KMS-11 (cell line): ENCODE results near the gene GALNT11.
"Not testable (repeated sequence)": the region's sequence is repeated elsewhere in the genome, so short reads cannot be mapped to it uniquely, and the experiment has no call there.

Source experiments
- H2AFZ ChIP-seq: fragments of 200-600 bp; sonication (generic); 2 replicates; pipeline ENCODE4 v1.6.1; 2016; ENCODE audit warnings: antibody characterized with exemption, mixed run types, low read depth
- H3K27ac ChIP-seq: fragments of 200-600 bp; sonication (generic); 2 replicates; pipeline ENCODE4 v1.6.1; 2016; ENCODE audit warnings: mild to moderate bottlenecking, mixed run types
- H3K27me3 ChIP-seq: fragments of 200-600 bp; sonication (generic); 2 replicates; pipeline ENCODE4 v1.6.1; 2017; ENCODE audit warnings: mild to moderate bottlenecking, low read depth, mixed run types, moderate library complexity; ENCODE audit not compliant: insufficient read depth
- H3K36me3 ChIP-seq: fragments of 200-600 bp; sonication (generic); 2 replicates; pipeline ENCODE4 v1.6.1; 2017; ENCODE audit warnings: mild to moderate bottlenecking, mixed run types; ENCODE audit not compliant: insufficient read depth
- H3K4me1 ChIP-seq: fragments of 200-600 bp; sonication (generic); 2 replicates; pipeline ENCODE4 v1.6.1; 2016; ENCODE audit warnings: mild to moderate bottlenecking, low read depth, mixed run types; ENCODE audit not compliant: poor library complexity, severe bottlenecking
- H3K4me2 ChIP-seq: fragments of 200-600 bp; sonication (generic); 2 replicates; pipeline ENCODE4 v1.7.0; 2016; ENCODE audit warnings: mild to moderate bottlenecking, mixed run types
- H3K4me3 ChIP-seq: fragments of 200-600 bp; sonication (generic); IDR thresholded peaks from 2 replicates; pipeline ENCODE4 v1.6.1; 2017; ENCODE audit warnings: low read depth, low read length, mixed read lengths; ENCODE audit not compliant: insufficient read depth
- H3K79me2 ChIP-seq: fragments of 200-600 bp; sonication (generic); 2 replicates; pipeline ENCODE4 v1.6.1; 2016; ENCODE audit warnings: low read depth, mixed run types; ENCODE audit not compliant: insufficient read depth
- H3K9ac ChIP-seq: fragments of 200-600 bp; sonication (generic); 2 replicates; pipeline ENCODE4 v1.6.1; 2016; ENCODE audit warnings: mild to moderate bottlenecking, mixed run types
- H4K20me1 ChIP-seq: fragments of 200-600 bp; sonication (generic); 2 replicates; pipeline ENCODE4 v1.6.1; 2016; ENCODE audit warnings: mild to moderate bottlenecking, mixed run types; ENCODE audit not compliant: insufficient read depth
- TF ChIP-seq, protein P1 (sequence below): fragments of 200-600 bp; sonication (generic); conservative IDR thresholded peaks from 2 replicates; pipeline ENCODE4 v1.6.1; 2017; ENCODE audit warnings: low read depth, mild to moderate bottlenecking, antibody characterized with exemption, low read length, moderate library complexity, mixed read lengths

Gene GALNT11

DNA sequence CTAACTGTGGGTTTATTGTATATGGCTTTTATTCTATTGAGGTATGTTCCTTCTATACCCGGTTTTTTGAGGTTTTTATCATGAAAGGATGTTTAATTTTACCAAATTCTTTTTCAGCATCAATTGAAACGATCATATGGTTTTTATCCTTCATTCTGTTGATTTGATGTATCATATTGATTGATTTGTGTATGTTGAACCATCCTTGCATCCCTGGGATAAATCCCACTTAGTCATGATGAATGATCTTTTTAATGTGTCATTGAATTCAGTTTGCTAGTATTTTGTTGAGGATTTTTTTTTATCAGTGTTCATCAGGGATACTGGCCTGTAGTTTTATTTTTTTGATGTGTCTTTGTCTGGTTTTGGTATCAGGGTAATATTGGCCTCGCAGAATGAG is 19.4 kb downstream of the GALNT11 start:
- not testable (repeated sequence) for H3K27me3 ChIP-seq, H3K4me3 ChIP-seq, H3K79me2 ChIP-seq, H4K20me1 ChIP-seq, H3K9ac ChIP-seq, H3K36me3 ChIP-seq, H3K27ac ChIP-seq, H3K4me2 ChIP-seq, H3K4me1 ChIP-seq, H2AFZ ChIP-seq

DNA sequence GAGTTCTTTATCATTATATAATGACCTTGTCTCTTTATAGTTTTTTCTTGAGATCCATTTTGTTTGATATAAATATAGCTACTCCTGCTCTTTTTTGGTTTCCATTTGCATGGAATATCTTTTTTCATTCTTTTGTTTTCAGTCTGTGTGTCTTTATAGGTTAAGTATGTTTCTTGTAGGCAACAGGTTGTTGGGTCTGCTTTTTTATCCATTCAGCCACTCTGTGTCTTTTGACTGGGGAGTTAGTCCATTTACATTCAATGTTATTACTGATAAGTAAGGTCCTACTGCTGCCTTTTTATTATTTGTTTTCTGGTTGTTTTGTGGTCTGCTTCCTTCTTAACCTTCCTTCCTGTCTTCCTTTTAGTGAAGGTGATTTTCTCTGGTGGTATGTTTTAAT is 21.1 kb downstream of the GALNT11 start:
- H3K36me3 ChIP-seq = no peaks in the 10 kb centered on the region
- no peak overlapping the region for H3K4me2 ChIP-seq
- H3K79me2 ChIP-seq = no peaks in the 10 kb centered on the region
- H4K20me1 ChIP-seq = no peaks in the 10 kb centered on the region
- H3K9ac ChIP-seq = no peak overlapping the region
- no peaks in the 10 kb centered on the region for H3K4me1 ChIP-seq
- H3K27ac ChIP-seq = no peak overlapping the region
- H3K27me3 ChIP-seq = no peaks in the 10 kb centered on the region
- TF ChIP-seq, protein P1, sequence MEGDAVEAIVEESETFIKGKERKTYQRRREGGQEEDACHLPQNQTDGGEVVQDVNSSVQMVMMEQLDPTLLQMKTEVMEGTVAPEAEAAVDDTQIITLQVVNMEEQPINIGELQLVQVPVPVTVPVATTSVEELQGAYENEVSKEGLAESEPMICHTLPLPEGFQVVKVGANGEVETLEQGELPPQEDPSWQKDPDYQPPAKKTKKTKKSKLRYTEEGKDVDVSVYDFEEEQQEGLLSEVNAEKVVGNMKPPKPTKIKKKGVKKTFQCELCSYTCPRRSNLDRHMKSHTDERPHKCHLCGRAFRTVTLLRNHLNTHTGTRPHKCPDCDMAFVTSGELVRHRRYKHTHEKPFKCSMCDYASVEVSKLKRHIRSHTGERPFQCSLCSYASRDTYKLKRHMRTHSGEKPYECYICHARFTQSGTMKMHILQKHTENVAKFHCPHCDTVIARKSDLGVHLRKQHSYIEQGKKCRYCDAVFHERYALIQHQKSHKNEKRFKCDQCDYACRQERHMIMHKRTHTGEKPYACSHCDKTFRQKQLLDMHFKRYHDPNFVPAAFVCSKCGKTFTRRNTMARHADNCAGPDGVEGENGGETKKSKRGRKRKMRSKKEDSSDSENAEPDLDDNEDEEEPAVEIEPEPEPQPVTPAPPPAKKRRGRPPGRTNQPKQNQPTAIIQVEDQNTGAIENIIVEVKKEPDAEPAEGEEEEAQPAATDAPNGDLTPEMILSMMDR = no peak
- no peak overlapping the region for H2AFZ ChIP-seq
- no peak overlapping the region for H3K4me3 ChIP-seq

DNA sequence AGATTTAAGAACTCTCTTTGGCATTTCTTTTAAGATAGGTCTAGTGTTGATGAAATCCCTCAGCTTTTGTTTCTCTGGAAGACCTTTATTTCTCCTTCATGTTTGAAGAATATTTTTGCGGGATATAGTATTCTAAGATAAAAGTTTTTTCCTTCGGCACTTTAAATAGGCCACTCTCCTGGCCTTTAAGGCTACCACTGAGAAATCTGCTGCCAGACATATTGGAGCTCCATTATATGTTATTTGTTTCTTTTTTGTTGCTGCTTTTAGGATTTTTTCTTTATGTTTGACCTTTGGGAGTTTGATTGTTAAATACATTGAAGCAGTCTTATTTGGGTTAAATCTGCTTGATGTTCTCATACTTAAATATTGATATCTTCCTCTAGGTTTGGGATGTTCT is 22.6 kb downstream of the GALNT11 start:
- Histone ChIP-seq H4K20me1 (no peaks in the 10 kb centered on the region), H3K27ac (no peak overlapping the region), H3K79me2 (no peaks in the 10 kb centered on the region), H3K4me1 (no peaks in the 10 kb centered on the region), H3K36me3 (no peaks in the 10 kb centered on the region), H3K27me3 (no peaks in the 10 kb centered on the region), H3K4me2 (no peak overlapping the region), H3K9ac (no peak overlapping the region), H2AFZ (no peak overlapping the region), H3K4me3 (no peak overlapping the region)
- TF ChIP-seq, protein P1 = no peak

DNA sequence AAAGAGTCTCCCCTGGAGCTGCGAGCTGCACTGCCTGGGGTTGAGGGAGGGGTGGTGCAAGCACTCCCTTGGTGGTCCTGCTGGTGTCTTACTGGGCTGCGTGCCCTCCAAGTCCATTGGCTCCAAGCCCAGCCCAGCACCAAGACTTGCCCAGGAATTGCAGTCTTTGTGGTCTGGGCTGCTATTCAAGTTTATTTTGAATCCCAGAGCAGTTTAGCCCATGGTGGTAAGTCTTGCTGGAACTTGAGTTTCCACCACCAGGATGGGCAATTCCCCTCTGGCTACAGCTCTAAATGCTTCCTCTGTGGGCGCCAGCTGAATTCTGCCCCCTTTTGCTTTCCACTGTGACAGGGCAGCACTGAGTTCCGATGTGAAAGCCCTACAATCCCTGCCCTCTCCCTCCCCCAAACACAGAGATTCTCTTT is 25.1 kb downstream of the GALNT11 start:
- Histone ChIP-seq H3K27ac (no peak overlapping the region), H3K9ac (no peak overlapping the region), H3K36me3 (no peaks in the 10 kb centered on the region)

DNA sequence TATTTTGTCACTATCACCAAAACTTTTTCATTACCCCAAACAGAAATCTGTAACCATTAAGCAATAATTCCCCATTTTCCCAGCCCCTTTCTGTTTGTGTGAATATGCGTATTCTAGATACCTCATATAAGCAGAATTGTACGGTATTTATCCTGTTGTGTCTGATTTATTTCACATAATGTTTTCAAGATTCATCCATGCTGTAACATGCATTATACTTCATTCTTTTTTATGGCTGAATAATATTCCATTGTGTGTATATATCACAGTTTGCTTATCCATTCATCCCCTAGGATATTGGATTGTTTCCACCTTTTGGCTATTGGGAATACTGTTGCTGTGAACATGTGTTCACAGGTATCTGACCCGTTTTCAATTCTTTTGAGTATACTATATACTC is 26.5 kb downstream of the GALNT11 start:
- TF ChIP-seq, protein P1 = no peak

More for the DNA sequence above, 25.1 kb downstream of the GALNT11 start:
- Histone ChIP-seq H3K4me3 (no peak overlapping the region), H3K4me1 (no peaks in the 10 kb centered on the region), H2AFZ (no peak overlapping the region), H3K27me3 (no peaks in the 10 kb centered on the region), H4K20me1 (no peaks in the 10 kb centered on the region), H3K79me2 (no peaks in the 10 kb centered on the region), H3K4me2 (no peak overlapping the region)
- TF ChIP-seq, protein P1 = no peak

More for the DNA sequence above, 26.5 kb downstream of the GALNT11 start:
- no peaks in the 10 kb centered on the region for H4K20me1 ChIP-seq
- H3K4me3 ChIP-seq = no peak overlapping the region
- H2AFZ ChIP-seq = no peak overlapping the region
- no peak overlapping the region for H3K9ac ChIP-seq
- H3K4me1 ChIP-seq = no peaks in the 10 kb centered on the region
- H3K79me2 ChIP-seq = no peaks in the 10 kb centered on the region
- no peak overlapping the region for H3K27ac ChIP-seq
- no peaks in the 10 kb centered on the region for H3K36me3 ChIP-seq
- H3K27me3 ChIP-seq = no peaks in the 10 kb centered on the region
- no peak overlapping the region for H3K4me2 ChIP-seq
